ENCODE results near the gene OPRL1.

OPRL1 gene

DNA sequence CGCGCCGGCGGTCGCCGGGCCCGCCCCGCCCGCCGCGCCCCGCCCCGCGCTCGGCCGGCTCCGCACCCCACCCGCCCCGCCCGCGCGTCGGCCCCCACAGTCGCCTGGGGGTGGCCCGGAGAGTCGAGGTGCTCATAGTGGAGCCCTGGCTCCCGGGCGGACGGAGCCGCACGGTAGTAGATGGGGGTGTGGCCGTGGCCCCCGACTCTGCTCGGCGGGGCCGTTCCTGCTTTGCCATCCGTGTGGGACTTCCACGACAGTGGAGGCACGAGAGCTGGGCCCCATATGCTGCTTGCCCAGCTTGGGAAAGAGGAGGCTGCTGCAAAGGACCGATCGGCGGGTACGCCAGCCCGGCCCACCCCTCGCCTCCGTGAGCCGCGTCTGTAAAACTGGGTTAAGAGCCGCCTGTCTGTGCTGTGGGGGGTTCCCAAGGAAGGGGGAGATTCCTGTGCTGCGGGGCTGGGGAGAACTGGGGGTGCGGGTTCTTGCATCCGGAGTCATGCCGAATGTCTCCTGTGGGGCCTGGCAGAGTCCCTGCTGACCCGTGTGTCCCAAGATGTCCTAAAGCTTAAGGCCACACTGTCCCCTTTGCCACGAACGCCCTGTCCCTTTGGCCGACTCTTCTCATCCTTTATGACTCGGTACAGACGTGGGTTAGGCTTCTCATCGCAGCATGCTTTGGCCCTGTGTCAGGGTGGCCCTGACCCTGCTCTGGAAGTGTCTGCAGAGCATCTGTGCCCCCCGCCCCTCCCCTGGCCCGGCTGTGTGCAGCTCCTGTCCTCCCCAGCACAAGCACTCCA is at the start of gene OPRL1:
Gene OPRL1, plus strand, starts transcription at position 70 of the 800 bp plus-strand sequence. CDS start 12,639 bp downstream, outside the sequence.
- no peak for DNase-seq (ENCODE audit: low spot score)

DNA sequence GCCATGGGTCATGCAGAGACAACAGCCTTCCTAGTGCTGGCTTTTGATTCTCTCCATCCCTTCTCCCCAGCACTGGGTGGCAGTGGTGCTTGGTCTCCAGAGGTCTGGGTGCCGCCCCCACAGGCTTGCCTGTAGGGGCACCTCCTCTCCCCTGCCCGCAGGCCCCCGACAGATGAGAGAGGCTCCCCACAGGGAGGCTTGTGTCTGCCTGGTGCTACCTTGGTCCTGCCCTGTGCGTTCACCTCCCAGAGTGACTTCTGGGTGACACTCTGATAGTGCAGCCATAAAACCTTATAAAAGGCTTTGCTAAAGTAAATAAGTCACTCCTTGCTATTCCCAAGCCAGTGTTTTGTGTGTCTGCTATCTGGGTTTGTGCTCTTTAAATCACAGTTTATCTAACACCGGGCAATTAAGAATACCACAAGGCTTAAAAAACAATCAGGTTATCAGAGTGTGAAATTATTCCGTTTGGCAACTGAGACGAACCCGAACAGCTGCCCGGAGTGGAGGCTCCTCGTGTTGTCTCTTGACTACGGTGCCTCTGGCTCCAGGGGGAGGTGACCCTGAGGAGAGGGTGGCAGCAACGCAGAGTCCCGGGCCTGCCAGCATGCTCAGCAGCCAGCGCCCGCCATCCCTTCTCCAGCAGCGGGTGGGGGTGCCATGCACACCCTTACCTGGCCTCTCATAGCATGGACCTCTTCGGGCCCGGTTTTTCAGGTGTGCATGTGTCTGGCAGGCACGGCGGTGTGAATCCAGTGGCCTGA is 49.3 kb upstream of the OPRL1 start:
- DNase-seq (ENCODE audit: low spot score), result no peak

- DNase-seq (ENCODE audit: low spot score), result no peak
These were observed 48.0 kb upstream of the OPRL1 start for GRCh38 chr20:64031822-64032314.

GRCh38 chr20:64032706-64033624 is 46.9 kb upstream of the OPRL1 start:
- no peak for DNase-seq (ENCODE audit: low spot score)

GRCh38 chr20:64033981-64034493 is 45.8 kb upstream of the OPRL1 start:
- no peak for DNase-seq (ENCODE audit: low spot score)

- no peak for DNase-seq (ENCODE audit: low spot score)
These were observed 44.6 kb upstream of the OPRL1 start for GRCh38 chr20:64035066-64035932.

DNA sequence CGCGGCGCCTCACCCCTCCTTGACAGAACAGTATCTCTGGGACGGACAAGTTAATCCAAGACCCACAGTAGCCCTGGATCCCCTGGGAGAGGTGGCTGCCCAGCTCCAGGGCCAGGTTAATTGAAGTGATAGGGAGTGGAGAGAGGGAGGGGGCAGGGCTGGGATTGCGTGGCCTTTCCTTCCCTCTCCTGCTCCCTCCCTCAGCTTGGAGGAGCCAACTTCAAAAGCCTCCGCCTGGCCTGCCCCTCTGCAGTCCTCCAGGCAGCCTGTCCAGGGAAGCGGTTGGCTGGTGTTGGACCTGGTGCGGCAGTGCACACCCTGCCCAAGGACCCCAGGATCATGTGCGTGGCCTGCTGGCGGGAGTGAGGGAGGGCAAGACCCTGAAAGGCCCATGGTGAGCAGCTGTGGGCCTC is 43.9 kb upstream of the OPRL1 start, which contains the start of gene C20orf204:
Gene C20orf204, plus strand, starts transcription at position 250 of the 413 bp plus-strand sequence. Its CDS starts 142 bp downstream, at position 392.
- DNase-seq (ENCODE audit: low spot score), result peak; percentile 56

DNA sequence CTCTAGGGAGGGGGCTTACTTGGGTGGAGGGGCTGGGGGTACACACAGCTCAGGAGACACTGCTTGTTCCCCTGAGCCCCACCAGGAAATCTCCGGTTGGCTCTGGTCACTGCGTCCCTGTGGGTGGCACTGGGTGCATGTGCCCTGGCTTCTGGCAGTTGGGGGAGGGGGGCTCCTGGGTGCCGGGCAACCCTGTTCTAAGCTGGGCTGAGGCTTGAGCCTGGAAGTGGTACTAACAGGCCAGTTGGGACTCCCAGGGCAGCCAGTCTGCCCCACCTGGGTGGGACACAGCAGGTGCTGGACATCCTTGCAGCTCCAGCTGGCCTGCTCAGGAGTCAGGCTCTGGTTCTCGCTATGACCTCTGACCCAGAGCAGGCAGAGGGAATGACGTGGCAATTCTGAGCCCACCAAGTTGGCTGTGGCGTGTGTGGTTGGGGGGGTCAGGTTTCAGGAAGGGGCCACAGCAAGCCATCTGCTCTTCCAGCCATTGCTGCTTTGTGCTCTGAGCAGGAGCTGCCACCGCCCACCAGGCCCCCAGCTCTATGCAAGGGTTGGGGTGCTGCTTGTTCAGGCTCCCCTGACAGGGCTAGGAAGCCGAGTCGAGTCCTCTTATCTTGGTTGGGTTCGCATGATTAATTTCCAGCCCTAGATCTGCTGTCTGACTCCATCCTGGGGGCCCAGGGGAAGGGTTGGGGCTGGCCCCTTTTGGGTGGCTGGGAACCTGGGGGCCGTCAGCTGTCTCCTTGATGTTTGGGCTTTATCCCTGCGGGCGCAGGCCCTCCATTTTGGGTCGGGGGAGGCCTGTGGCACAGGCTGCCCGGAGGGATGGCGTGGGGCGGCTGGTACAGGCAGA is 43.3 kb upstream of the OPRL1 start:
- no peak for DNase-seq (ENCODE audit: low spot score)

DNA sequence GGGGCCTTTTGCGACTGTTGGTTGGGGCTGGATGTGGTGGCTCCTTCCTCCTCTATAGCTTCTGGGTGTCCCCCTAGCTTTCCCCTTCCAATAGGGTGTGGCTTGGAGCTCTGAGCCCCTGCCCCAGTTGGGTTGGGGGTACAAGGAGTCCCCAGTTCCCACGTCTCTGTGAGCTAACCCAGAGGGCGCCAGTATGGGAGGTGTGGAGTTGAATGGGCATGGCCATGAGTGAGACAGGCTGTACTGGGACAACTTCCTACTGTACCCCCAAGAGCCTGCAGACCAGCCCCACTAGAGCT is 42.7 kb upstream of the OPRL1 start:
- DNase-seq (ENCODE audit: low spot score), result no peak

DNA sequence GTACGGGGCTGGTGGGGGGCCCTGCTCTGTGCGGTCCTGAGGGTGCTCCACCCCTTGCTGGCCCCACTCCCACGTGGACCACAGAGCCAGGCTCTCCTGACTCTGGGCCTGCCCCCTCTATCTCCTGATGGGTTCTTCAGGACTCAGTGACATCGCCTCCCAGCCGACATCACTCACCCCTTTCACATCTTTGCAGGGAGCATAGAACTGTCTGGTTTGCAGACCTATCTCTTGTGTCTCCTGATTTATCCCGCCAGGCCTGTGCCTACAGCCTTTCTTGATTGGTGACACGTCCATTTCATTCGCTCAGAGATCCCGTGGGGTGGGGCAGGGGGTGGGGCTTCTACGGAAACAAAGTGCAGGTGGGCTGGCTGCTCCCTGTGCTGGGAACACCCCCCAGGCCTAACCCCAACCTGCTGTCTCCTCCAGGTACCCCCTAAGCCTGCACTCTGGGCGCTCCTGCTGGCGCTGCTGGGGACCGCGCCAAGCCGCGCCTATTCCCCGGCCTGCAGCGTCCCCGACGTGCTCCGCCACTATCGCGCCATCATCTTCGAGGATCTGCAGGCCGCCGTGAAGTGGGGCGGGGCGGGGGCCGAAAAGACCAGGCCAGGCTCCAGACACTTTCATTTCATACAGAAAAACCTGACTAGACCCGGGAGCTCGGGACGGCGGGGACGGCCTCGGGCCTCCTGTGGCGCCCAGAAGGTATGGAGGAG is 42.2 kb upstream of the OPRL1 start:
- DNase-seq (ENCODE audit: low spot score), result peak; percentile 54

DNA sequence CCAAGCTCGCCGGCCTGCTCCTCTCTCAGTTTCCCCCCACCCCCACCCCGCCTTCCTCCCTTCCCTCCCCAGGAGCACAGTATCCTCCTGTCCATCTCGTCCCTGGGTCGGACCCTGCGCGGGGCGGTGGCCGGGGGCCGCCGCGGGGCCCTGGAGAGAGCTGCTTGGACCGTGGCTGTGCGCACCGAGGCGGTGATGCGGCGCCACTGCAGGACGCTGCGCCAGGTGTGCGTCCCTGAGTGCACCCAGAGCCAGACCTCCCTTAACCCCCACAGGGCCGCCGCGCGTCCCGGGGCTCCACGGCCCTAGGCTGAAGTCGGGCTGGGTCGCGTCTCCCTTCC is 41.7 kb upstream of the OPRL1 start:
- no peak for DNase-seq (ENCODE audit: low spot score)

- DNase-seq (ENCODE audit: low spot score), result peak; percentile 87
These were observed 41.2 kb upstream of the OPRL1 start for GRCh38 chr20:64038565-64039292.

- DNase-seq (ENCODE audit: low spot score), result no peak
These were observed 40.4 kb upstream of the OPRL1 start for GRCh38 chr20:64039293-64040160.

GRCh38 chr20:64040231-64041039 is 39.4 kb upstream of the OPRL1 start:
- no peak for DNase-seq (ENCODE audit: low spot score)

GRCh38 chr20:64041040-64041780 is 38.7 kb upstream of the OPRL1 start:
- no peak for DNase-seq (ENCODE audit: low spot score)

GRCh38 chr20:64041781-64042053 is 38.2 kb upstream of the OPRL1 start:
- DNase-seq (ENCODE audit: low spot score), result no peak
